GM12801 (cell line): Measurements from ENCODE around the gene DMD.

Experiments used
- TF ChIP-seq, protein P1 (sequence below): IDR thresholded peaks from one replicate; pipeline ENCODE4 v1.5.1; 2011; ENCODE audit warnings: control low read depth; ENCODE audit not compliant: insufficient read length; ENCODE audit errors: extremely low read depth

The DMD gene

DNA sequence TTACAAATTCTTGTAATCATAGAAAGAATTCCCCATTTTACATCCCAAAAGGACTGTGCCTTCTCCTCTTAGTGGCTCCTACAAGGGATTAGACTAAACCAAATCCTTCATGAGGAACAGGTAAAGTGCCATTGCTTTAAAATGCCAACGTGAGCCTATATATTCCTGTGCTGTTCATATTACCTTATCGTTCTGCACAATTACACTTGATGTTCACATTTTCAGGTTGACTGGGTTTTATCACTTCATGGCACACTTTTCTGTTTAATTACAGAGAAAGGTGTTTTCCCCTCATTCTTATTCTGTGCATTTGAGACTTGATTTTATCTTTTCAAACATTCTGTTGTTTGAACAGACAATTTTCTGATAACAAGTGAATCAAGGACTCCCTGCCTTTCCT is 1493.9 kb downstream of the DMD start:
- TF ChIP-seq, protein P1, sequence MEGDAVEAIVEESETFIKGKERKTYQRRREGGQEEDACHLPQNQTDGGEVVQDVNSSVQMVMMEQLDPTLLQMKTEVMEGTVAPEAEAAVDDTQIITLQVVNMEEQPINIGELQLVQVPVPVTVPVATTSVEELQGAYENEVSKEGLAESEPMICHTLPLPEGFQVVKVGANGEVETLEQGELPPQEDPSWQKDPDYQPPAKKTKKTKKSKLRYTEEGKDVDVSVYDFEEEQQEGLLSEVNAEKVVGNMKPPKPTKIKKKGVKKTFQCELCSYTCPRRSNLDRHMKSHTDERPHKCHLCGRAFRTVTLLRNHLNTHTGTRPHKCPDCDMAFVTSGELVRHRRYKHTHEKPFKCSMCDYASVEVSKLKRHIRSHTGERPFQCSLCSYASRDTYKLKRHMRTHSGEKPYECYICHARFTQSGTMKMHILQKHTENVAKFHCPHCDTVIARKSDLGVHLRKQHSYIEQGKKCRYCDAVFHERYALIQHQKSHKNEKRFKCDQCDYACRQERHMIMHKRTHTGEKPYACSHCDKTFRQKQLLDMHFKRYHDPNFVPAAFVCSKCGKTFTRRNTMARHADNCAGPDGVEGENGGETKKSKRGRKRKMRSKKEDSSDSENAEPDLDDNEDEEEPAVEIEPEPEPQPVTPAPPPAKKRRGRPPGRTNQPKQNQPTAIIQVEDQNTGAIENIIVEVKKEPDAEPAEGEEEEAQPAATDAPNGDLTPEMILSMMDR: no peak

DNA sequence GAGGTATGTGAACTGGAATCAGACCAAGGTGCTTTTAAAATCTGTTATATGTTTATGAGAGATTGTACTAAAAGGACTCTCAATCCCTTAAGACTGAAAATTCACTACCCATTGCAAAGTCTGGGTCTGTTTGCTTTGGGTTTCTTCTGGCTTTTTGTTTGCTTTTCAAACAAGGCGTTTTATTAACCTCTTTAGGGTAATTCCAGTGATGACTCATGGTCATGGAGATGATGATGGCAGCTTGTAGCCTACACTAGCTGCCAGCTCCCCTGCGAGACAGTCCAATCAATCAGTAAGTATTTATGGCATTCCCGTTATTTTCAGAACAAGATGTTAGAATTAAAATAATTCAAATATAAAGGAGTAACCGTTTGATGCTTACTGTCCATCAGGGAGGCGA is 1495.7 kb downstream of the DMD start:
- TF ChIP-seq, protein P1: no peak

DNA sequence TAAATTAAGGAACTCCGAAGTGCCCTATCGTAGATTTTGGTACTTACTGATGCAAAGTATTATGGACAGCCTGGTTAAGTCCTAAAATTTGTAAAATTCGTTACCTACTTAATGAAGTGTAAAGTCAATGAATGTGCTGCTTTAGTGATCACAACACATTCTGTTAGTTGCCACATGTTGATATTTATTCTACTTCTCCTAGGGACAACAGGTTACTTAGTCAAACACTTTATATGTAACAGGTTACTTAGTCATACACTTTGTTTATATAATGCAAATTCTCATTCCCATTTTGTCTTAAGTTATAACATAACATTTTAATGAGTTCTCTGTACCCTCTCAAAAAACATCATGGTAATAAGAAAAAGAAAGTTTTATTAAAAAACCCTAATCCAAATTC is 1496.6 kb downstream of the DMD start:
- TF ChIP-seq, protein P1: no peak

DNA sequence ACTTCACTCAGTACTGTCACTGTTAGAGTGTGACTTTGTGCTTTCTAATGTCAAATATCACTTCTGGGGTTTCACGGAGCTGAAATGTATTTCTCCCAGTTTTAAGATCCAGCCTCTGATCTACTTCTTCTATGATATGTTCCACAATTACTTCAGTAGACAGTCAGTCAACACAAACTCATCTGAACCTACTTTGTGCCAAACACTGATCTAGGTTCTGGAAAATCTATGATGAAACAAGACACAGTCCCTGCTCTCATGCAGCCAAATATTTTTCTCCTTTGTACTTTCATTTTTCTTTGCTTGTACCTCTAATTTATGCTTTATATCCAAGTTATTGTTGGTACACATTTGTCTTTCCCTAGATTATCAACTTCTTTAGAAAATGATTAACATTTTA is 1498.2 kb downstream of the DMD start:
- TF ChIP-seq, protein P1: no peak

DNA sequence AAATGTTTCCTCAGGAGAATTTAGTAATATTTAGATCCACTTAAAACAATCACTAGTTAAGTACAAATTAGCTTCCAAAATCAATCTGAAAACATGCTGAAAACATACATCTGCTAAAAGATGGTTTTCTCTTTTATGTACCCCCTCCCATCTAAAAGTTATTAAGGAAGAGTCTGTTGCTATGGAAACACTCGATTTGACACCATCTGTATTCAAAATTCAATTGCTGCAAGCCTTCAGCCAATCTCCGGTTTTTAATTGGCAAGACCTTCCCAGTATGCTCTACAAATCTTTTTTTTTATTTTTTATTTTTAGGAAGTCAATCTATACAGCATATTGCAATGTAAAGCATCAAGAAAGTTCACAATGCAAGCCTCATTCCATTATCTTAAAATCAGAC is 1500.2 kb downstream of the DMD start:
- TF ChIP-seq, protein P1: no peak

DNA sequence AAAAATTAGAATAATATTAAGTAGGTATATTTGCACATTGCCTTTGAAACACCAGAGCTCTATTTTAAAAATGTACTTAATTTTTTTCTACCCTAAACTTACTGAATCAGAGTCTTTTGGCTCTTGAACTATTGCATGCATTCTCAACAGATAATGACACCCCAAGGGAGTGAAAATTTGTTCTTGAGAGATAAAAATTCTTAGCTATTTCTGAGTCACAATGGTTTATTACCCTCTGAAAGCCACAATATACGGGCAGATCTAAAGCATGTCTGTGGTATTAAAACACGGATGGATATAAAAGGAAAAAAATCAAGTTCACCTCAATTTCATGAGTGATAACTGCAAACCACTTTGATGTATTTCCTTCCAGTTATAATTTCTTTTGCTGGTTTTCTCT is 1503.2 kb downstream of the DMD start:
- TF ChIP-seq, protein P1: no peak

DNA sequence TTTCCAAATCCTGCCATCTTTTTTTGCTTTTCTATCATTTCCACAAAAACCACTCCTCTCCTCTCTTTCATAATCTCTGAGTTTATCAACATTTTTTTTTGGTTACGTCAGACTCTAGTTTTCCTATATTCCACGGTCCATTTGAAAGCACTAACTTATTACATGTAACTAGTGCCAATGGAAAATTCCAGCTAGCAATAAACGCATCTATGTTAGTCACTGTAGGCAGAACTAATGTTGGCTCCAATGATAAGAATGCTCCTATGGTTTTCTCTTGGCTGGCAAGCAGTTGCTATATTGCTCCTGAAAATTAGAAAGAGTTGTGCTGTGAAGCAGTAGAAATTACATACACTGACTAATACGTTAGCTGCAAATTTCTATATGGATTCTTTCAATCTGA is 1504.9 kb downstream of the DMD start:
- TF ChIP-seq, protein P1: no peak

DNA sequence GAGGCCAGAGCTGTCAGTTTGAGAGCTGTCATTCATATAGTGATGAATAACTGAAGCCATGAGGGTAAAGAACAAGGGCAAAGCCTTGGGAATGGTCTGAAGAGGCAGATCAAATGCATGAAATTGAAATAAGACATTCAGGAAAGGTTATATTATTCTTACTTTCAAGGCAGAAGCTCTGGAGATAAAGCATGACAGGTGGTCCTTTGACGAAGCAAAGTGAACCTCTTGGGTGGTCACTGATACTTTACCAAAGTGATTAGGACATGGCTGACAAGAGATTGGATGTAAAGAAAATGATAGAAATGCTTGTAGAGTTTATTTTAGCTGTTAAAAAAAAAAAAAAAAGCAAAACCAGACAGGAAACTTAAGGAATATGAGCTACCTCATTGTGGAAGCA is 1505.5 kb downstream of the DMD start:
- TF ChIP-seq, protein P1: no peak
